SK-N-SH (cell line): ENCODE results near the gene ZHX3.

ENCODE experiments used
- CHD2 ChIP-seq: fragments of 150-350 bp; IDR thresholded peaks from 2 replicates; pipeline ENCODE4 v1.6.1; 2018; ENCODE audit warnings: low read length; ENCODE audit not compliant: partially characterized antibody
- EP300 ChIP-seq, 2 experiments: IDR thresholded peaks; 2 replicates each; pipeline versions ENCODE4 v1.4.0 to v1.6.1; 2012; ENCODE audit warnings: borderline replicate concordance in 1 of 2, low read depth in 1 of 2, low read length in 1 of 2
- JUND ChIP-seq: IDR thresholded peaks from 2 replicates; pipeline ENCODE4 v1.4.0; 2012
- MAX ChIP-seq: IDR thresholded peaks from 2 replicates; pipeline ENCODE4 v1.4.0; 2012; ENCODE audit warnings: low read depth
- NRF1 ChIP-seq: IDR thresholded peaks from 2 replicates; pipeline ENCODE4 v1.6.1; 2012; ENCODE audit warnings: low read depth, mild to moderate bottlenecking, low read length
- REST ChIP-seq: IDR thresholded peaks from 2 replicates; pipeline ENCODE4 v1.6.1; 2012; ENCODE audit warnings: mild to moderate bottlenecking, low read depth, low read length, moderate library complexity
- RFX5 ChIP-seq: IDR thresholded peaks from 2 replicates; pipeline ENCODE4 v1.6.1; 2012; ENCODE audit warnings: mild to moderate bottlenecking, improper control_type of control experiment, low read length
- SIN3A ChIP-seq: IDR thresholded peaks from 2 replicates; pipeline ENCODE4 v1.6.1; 2012; ENCODE audit warnings: low read depth, mild to moderate bottlenecking, low read length, moderate library complexity, borderline replicate concordance
- TAF1 ChIP-seq: IDR thresholded peaks from 2 replicates; pipeline ENCODE4 v1.6.1; 2012; ENCODE audit warnings: low read depth, mild to moderate bottlenecking, low read length, moderate library complexity, borderline replicate concordance
- TF ChIP-seq, protein P1 (sequence below): fragments of 200-600 bp; sonication (generic); IDR thresholded peaks from 2 replicates; pipeline ENCODE4 v1.6.1; 2017; ENCODE audit warnings: antibody characterized with exemption, mild to moderate bottlenecking, moderate library complexity

DNA sequence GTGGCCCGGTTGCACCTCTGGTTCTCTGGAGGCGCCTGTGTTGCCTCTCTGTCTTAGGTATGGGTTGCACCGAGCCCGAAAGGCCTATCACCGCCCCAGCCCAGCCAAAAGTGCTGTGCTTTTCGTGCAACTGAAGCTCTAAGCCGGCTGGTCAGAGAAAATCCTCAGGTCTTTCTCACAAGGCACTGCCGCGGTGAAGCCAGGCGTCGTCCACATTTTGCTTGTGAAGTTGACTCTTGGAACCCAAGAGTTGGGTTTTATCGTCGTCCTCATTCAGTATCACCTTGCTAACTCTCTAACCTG, 49.8 kb upstream of the ZHX3 start:
- TF ChIP-seq, protein P1, sequence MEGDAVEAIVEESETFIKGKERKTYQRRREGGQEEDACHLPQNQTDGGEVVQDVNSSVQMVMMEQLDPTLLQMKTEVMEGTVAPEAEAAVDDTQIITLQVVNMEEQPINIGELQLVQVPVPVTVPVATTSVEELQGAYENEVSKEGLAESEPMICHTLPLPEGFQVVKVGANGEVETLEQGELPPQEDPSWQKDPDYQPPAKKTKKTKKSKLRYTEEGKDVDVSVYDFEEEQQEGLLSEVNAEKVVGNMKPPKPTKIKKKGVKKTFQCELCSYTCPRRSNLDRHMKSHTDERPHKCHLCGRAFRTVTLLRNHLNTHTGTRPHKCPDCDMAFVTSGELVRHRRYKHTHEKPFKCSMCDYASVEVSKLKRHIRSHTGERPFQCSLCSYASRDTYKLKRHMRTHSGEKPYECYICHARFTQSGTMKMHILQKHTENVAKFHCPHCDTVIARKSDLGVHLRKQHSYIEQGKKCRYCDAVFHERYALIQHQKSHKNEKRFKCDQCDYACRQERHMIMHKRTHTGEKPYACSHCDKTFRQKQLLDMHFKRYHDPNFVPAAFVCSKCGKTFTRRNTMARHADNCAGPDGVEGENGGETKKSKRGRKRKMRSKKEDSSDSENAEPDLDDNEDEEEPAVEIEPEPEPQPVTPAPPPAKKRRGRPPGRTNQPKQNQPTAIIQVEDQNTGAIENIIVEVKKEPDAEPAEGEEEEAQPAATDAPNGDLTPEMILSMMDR, result no peak
- no peak for TF ChIP-seq RFX5
- TF ChIP-seq REST, result no peak
- TF ChIP-seq CHD2, result no peak
- TF ChIP-seq MAX, result no peak
- TF ChIP-seq EP300 (IDR thresholded peaks at IDR 0.05; ENCODE audit: borderline replicate concordance in 1 of 2, low read depth in 1 of 2, low read length in 1 of 2), result no peak
- TF ChIP-seq TAF1, result no peak
- TF ChIP-seq SIN3A, result no peak
- TF ChIP-seq JUND, result no peak
- no peak for TF ChIP-seq NRF1
